ENCODE results near the gene DPP9.
A peak's percentile ranks its signal among the peaks of the same experiment; 100 is the strongest.

The DPP9 gene

DNA sequence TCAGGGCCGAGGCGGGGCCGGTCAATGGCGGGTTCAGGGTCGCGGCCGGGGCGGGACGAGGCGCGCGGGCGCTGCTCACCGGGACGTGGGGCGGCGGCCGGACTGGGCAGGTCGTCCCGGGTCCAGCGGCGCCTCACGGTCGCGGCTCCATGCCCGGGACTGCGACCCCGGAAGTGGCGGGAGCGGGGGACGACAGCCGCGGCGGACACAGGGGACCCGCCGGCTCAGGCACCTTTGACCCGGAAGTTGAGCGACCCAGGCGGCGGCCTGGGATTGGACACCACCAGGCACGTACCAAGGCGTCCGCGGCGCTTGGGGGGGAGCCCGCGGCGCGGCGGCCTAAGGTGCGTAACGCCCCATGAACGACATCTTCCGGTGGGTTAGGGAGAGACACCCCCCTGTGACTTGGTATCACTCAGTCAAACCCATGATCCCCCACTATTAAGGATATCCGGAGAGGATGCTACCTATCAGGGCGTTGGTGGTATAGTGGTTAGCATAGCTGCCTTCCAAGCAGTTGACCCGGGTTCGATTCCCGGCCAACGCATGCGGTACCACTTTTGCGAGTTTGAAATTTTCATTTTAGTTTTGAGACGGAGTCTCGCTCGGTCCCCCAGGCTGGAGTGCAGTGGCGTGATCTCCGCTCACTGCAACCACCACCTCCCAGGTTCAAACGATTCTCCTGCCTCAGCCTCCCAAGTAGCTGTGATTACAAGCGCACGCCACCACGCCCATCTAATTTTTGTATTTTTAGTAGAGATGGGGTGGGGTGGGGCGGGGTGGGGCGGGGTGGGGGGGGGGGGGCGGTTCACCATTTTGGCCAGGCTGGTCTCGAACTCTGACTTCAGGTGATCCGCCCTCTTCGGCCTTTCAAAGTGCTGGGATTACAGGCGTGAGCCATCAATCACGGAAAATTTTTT is at the start of gene DPP9:
Gene DPP9 (minus strand): TSS at position 248 of the 920 bp plus-strand sequence. CDS start 3,936 bp downstream, outside the sequence.
- DNase-seq (ENCODE audit: low spot score) = peak; percentile 100
- TF ChIP-seq, protein P1, sequence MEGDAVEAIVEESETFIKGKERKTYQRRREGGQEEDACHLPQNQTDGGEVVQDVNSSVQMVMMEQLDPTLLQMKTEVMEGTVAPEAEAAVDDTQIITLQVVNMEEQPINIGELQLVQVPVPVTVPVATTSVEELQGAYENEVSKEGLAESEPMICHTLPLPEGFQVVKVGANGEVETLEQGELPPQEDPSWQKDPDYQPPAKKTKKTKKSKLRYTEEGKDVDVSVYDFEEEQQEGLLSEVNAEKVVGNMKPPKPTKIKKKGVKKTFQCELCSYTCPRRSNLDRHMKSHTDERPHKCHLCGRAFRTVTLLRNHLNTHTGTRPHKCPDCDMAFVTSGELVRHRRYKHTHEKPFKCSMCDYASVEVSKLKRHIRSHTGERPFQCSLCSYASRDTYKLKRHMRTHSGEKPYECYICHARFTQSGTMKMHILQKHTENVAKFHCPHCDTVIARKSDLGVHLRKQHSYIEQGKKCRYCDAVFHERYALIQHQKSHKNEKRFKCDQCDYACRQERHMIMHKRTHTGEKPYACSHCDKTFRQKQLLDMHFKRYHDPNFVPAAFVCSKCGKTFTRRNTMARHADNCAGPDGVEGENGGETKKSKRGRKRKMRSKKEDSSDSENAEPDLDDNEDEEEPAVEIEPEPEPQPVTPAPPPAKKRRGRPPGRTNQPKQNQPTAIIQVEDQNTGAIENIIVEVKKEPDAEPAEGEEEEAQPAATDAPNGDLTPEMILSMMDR (IDR thresholded peaks at IDR 0.05; ENCODE audit: borderline replicate concordance, control extremely low read depth, extremely low read depth, insufficient read depth, missing control alignments) = peak; percentile 18
- in situ Hi-C loops (cut with MboI; ENCODE audit: low sequenced_read_pairs, unreplicated experiment) = no loop called here

DNA sequence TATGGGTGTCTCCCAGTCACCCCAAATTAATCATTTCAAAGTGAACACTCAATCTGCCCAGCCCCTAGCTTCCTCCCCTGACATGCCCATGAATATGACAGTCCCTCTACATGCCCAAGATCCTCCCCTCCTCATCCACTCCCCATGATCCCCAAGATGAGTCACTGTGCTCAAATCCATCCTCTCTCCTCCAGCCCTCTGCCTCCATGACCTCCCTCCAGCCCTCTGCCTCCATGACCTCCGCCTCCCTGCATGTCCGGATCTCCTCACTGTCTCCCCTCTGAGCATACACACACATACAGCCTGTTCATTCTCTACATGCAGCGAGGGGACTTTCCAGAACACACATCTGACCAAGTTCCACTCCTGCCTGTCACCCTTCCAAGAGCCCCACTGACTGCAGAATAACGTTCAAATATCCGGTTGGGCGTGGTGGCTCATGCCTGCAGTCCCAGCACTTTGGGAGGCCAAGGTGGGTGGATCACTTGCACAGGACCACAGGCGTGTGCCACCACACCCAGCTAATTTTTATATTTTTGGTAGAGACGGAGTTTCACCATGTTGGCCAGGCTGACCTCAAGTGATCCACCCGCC is 49.5 kb upstream of the DPP9 start:
- in situ Hi-C loops (cut with MboI; ENCODE audit: low sequenced_read_pairs, unreplicated experiment) = no loop called here
- DNase-seq (ENCODE audit: low spot score) = no peak
- TF ChIP-seq, protein P1 (IDR thresholded peaks at IDR 0.05; ENCODE audit: borderline replicate concordance, control extremely low read depth, extremely low read depth, insufficient read depth, missing control alignments) = no peak

DNA sequence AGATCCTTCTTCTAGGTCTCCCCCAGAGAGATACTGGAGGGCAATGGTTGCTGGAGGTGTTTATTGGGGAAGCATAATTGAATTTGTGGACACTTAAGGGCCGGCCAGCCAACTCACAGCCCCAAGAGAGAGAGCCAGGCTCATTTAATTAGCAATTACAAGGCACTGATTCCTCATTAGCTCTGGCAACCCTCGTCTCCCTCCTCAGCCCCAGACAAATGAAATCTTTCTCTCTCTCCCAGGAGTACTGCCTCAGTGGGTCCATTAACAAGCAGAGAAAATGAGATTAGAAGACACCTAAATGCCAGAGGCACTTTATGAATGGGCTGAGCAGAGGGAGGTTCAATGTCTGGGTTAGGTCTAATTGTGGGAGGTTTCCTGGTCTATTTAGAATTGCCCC is 48.9 kb upstream of the DPP9 start:
- DNase-seq (ENCODE audit: low spot score) = no peak
- TF ChIP-seq, protein P1 (IDR thresholded peaks at IDR 0.05; ENCODE audit: borderline replicate concordance, control extremely low read depth, extremely low read depth, insufficient read depth, missing control alignments) = no peak
- in situ Hi-C loops (cut with MboI; ENCODE audit: low sequenced_read_pairs, unreplicated experiment) = no loop called here

DNA sequence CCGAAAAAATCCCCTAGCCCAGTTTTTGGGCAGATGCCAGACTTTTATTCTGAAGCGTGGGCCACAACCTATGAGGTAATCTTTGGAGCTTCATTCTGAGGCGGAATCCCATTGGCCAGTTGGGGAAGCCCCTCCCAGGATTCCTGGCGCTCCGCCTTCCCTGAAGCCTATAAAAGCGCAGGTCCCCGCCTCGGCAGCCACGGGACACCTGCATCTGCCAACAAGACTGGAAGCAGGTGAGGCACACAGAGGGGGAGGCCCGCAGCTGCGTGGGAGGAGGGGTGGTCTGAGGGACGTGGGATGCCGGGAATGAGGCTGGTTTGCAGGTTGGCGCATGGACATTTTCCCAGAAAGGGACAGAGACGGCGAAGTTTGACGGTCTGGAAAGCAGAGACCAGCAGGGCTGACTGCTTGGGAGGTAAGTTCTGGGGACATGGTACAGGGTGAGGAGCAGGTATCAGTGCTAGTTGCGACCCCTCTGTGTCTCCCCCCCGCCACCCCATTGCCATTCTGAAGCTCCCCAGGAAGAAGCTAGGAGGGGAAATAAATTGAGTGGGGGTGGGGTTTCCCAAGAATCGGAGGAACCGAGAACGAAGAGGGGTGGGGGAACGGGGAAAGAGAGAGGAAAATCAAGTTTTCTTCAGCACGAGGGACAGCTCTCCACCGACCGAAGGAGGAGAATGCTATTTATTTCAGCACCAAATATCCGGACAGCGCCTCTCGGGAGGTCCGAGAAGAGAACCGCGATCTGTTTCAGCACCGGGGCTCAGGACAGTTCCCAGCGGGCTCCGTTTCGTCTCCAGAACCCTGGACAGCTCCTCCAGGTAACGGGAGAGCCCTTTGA is 45.5 kb upstream of the DPP9 start:
- TF ChIP-seq, protein P1 (IDR thresholded peaks at IDR 0.05; ENCODE audit: borderline replicate concordance, control extremely low read depth, extremely low read depth, insufficient read depth, missing control alignments) = no peak
- in situ Hi-C loops (cut with MboI; ENCODE audit: low sequenced_read_pairs, unreplicated experiment) = no loop called here
- DNase-seq (ENCODE audit: low spot score) = peak; percentile 87

DNA sequence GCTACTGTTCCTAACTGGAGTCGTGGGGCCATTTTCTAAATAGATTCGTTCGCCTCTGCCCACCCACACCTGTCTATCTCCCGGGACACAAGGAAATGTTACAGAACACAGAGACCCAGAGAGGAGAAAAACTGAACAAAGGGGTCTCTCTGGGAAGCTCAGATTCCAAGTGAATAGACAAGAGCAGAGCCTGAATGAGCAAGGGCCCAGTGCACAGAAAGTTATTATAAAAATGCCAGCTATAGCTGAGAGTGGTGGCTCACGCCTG is 40.7 kb upstream of the DPP9 start:
- in situ Hi-C loops (cut with MboI; ENCODE audit: low sequenced_read_pairs, unreplicated experiment) = no loop called here
- no peak for DNase-seq (ENCODE audit: low spot score)
- TF ChIP-seq, protein P1 (IDR thresholded peaks at IDR 0.05; ENCODE audit: borderline replicate concordance, control extremely low read depth, extremely low read depth, insufficient read depth, missing control alignments) = no peak

DNA sequence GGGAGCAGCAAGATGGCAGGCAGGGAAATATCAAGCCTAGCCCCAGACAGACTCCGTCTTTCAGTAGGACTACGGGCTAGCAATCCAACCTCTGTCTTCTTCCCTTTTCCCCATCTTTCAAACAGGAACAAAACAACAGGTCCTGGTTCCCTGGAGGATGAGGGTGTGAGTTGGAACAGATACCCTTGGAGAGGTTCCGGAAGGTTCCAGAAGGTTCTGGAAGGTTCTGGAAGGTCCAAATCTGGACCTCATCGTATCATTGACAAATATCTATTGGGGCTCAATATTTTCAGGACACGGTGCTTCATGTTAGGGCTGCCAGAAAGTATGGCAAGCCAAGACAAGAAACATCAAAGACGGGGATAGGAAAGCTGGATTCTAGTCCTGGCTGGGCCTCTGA is 39.4 kb upstream of the DPP9 start:
- TF ChIP-seq, protein P1 (IDR thresholded peaks at IDR 0.05; ENCODE audit: borderline replicate concordance, control extremely low read depth, extremely low read depth, insufficient read depth, missing control alignments) = no peak
- DNase-seq (ENCODE audit: low spot score) = no peak
- in situ Hi-C loops (cut with MboI; ENCODE audit: low sequenced_read_pairs, unreplicated experiment) = no loop called here

All from GM13976 (cell line).